Kidney epithelial cell (primary cell): ENCODE results near the gene TMEM212. TPM values are rescaled to one million over a fixed set of nuclear protein-coding genes. Genes with fewer than 3 reads are reported as not detected.
"Not testable (repeated sequence)": the region's sequence is repeated elsewhere in the genome, so short reads cannot be mapped to it uniquely, and the experiment has no call there.

ENCODE experiments used
- DNase-seq: peaks from one replicate; pipeline ENCODE4 v3.0.0-alpha.2; 2010; ENCODE audit warnings: low read depth
- H3K27me3 ChIP-seq: 2 replicates; pipeline ENCODE4 v1.6.0; 2011; ENCODE audit warnings: low read length; ENCODE audit not compliant: control insufficient read depth, insufficient read depth
- H3K36me3 ChIP-seq: 2 replicates; pipeline ENCODE4 v1.5.1; 2011; ENCODE audit warnings: low read length; ENCODE audit not compliant: control insufficient read depth, insufficient read depth
- H3K4me3 ChIP-seq: 2 replicates; pipeline ENCODE4 v1.5.1; 2011; ENCODE audit warnings: low read depth, mild to moderate bottlenecking, control low read depth, low read length
- total RNA-seq: library from RNA; depleted of rRNA; stranded (reverse); fragments of >200 nt; gene quantifications from 2 replicates; pipeline ENCODE4 v1.2.3, GENCODE V29; 2015
- TF ChIP-seq, protein P1 (sequence below): IDR thresholded peaks from 2 replicates; pipeline ENCODE4 v1.5.1; 2011; ENCODE audit warnings: mild to moderate bottlenecking, moderate library complexity, low read length, control low read depth, inconsistent platforms; ENCODE audit not compliant: insufficient read depth, poor library complexity, severe bottlenecking

TMEM212 gene
- total RNA-seq, 1 donor from 2014 or later, result not detected

DNA sequence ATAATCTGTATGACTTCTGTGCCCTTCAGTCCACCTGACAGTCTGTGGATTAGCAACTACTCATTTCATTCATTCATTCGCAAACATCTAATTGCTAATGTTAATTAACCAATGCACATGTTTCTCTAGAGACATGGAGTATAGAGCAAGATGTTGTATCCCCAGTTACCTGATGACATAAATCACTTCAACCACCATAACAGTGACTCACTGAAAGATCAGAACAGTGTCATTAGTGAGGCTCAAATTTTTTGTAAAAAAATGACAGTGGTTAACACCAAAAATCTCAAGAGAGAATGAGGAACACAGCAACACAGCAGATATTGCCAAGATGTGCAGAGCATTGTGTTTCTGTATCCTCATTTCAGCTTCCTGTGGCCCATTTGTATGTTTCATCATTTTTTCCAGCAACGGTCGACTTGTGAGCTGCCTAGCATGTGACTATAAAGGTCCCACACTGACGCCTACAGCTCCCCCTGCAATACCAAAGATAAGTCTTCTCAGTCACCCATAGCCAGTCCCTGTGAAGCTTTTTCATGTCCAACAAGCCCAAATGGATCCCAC, 29.2 kb upstream of the TMEM212 start:
- Histone ChIP-seq H3K27me3 (no peaks in the 10 kb centered on the region), H3K36me3 (no peaks in the 10 kb centered on the region), H3K4me3 (no peak overlapping the region)
- TF ChIP-seq, protein P1, sequence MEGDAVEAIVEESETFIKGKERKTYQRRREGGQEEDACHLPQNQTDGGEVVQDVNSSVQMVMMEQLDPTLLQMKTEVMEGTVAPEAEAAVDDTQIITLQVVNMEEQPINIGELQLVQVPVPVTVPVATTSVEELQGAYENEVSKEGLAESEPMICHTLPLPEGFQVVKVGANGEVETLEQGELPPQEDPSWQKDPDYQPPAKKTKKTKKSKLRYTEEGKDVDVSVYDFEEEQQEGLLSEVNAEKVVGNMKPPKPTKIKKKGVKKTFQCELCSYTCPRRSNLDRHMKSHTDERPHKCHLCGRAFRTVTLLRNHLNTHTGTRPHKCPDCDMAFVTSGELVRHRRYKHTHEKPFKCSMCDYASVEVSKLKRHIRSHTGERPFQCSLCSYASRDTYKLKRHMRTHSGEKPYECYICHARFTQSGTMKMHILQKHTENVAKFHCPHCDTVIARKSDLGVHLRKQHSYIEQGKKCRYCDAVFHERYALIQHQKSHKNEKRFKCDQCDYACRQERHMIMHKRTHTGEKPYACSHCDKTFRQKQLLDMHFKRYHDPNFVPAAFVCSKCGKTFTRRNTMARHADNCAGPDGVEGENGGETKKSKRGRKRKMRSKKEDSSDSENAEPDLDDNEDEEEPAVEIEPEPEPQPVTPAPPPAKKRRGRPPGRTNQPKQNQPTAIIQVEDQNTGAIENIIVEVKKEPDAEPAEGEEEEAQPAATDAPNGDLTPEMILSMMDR, result no peak
- no peak for DNase-seq

DNA sequence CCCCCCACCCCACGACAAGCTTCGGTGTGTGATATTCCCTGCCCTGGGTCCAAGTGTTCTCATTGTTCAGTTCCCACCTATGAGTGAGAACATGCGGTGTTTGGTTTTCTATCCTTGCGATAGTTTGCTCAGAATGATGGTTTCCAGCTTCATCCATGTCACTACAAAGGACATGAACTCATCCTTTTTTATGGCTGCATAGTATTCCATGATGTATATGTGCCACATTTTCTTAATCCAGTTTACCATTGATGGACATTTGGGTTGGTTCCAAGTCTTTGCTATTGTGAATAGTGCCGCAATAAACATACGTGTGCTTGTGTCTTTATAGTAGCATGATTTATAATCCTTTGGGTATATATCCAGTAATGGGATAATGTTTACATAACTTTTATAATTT, 28.5 kb upstream of the TMEM212 start:
- H3K27me3 ChIP-seq, DNase-seq, H3K36me3 ChIP-seq, H3K4me3 ChIP-seq: not testable (repeated sequence)

DNA sequence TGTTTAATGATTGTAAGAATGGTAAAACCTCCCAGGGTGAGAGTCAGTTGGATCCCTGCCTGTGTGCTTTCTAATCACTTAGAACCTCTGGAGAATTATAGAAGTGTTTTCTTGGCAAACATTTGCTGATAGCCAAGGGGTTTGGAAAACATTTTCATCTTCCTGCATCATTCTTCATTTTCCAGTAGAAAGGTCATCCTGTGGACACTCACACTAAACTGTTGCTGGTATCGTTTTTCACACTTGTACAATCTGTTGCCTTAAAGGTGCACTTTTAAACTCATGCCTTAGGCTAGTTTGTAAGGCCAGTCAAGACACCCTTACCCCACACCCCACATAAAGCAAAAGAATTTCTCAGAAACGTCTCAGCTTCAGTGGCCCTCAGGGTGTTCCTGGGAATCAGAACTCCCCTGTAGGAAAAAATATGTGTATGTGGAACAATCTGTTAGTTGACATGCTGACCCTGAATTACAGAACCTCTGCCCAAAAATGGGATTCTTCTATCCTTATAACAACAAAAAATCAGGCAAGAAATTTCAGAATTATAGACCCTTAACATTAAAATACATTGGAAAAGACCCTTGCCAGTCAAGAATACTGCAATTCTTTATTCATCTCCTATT, 27.1 kb upstream of the TMEM212 start:
- no peak for DNase-seq
- H3K4me3 ChIP-seq, result no peak overlapping the region
- no peaks in the 10 kb centered on the region for H3K36me3 ChIP-seq
- TF ChIP-seq, protein P1, result no peak
- H3K27me3 ChIP-seq, result no peaks in the 10 kb centered on the region

DNA sequence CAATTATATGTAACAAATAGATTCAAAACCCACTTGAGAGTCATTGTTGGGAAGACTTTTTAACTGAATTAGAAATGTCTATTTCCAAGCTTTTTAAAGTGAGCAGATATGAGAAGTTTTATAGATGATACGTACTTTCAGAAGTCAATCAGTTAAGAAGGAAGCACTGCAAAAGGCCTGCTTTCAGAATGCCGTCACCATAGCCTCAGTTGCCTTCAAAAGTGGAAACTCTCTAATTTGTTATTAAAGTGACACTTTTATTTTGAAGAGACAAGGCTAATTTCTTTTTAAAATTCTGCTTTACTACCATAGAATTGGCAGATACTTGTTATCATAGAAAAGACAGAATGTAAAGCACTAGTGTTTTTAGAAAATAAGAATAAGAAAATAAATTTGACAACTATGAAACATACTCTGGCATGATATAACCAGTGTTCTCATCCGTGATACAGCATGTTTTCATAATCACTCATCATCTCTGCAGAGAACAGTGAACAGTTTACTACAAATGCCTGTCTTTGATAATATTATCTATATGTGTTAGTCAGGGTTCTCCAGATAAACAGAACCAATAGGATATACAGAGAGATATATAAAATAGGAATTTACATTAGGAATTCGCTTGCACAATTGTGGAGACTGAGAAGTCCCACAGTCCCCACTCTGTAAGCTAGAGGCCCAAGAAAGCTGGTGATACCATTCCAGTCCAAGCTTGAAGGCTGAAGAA, 25.9 kb upstream of the TMEM212 start:
- no peak overlapping the region for H3K4me3 ChIP-seq
- TF ChIP-seq, protein P1, result no peak
- no peaks in the 10 kb centered on the region for H3K27me3 ChIP-seq
- DNase-seq, result no peak
- no peaks in the 10 kb centered on the region for H3K36me3 ChIP-seq

DNA sequence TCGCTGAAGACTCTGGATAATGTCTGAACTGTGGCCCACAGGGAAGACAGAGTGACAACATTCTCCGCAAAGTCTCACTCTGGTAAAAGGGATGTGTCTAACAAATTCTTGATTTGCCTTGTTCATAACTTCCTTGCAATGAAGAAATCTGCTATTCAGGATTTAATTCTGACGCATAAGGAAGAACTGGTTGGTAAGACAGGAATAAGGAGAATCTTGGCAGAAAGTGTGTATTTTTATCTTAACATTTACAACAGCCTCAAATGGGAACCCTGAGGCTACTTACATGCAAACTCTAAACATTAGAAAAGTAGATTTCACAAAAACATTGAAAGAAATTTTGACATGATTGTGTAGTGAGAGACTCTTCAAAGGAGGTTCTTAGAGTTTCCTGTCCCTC, 22.1 kb upstream of the TMEM212 start:
- DNase-seq, result no peak
- TF ChIP-seq, protein P1, result no peak
- Histone ChIP-seq H3K4me3 (no peak overlapping the region), H3K27me3 (no peaks in the 10 kb centered on the region), H3K36me3 (no peaks in the 10 kb centered on the region)

DNA sequence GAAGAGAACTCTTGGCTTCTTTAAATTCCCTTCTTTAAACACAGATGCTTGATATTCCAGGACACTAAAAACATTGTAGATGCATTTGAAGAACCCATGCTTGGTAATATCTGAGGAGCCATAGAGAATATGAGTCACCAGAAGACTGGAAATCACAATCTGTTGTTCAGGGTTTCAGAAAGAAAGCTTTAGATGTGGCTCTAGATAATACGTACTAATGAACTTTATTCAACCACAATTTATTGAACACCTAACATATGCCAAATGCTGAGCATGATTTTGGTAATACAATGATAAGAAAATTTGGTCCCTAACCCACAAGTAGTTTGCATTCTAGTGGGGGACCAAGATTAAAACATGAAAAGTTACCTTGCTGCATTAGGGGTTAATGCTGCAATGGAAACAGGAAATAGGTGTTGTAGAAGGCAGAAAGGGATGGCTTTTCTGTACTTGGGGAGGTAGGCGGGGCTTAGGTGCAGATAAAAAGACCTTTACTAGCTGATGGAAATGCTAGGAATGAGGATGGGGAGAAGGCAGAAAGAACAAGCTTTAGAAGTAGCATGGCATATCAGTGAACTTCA, 21.3 kb upstream of the TMEM212 start:
- DNase-seq, result no peak
- TF ChIP-seq, protein P1, result no peak
- no peak overlapping the region for H3K4me3 ChIP-seq
- no peaks in the 10 kb centered on the region for H3K27me3 ChIP-seq
- no peaks in the 10 kb centered on the region for H3K36me3 ChIP-seq
